NK-92 (cell line): ENCODE measurements around the gene TRIM64.
"Not testable (repeated sequence)": the region's sequence is repeated elsewhere in the genome, so short reads cannot be mapped to it uniquely, and the experiment has no call there.

Source experiments
- DNase-seq: peaks from one replicate; lab custom pipeline; 2025; ENCODE audit not compliant: unreplicated experiment; lab: John Stamatoyannopoulos, UW

TRIM64 gene, protein sequence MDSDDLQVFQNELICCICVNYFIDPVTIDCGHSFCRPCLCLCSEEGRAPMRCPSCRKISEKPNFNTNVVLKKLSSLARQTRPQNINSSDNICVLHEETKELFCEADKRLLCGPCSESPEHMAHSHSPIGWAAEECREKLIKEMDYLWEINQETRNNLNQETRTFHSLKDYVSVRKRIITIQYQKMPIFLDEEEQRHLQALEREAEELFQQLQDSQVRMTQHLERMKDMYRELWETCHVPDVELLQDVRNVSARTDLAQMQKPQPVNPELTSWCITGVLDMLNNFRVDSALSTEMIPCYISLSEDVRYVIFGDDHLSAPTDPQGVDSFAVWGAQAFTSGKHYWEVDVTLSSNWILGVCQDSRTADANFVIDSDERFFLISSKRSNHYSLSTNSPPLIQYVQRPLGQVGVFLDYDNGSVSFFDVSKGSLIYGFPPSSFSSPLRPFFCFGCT

DNA sequence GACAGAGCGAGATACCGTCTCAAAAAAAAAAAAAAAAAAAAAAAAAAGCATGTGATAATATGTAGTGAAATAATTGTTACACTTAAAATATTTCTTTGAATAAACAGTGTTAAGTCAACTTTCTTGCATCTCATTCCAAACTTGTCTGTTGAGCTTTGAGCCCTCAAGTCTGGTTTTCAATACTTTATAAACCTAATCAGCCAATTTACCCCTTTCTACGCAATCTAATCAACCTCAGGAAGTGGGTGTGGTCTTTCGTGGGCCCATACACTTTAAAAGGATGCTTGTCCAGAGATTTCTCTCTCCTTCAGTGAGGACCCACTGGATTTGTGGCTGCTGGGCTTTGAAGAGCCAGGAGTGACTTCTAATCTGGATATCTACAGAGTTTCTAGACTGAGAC is at the start of gene TRIM64:
TRIM64 (plus strand) TSS at position 301 of the 400 bp plus-strand sequence. CDS start 2,467 bp downstream, outside the sequence.
- not testable (repeated sequence) for DNase-seq

DNA sequence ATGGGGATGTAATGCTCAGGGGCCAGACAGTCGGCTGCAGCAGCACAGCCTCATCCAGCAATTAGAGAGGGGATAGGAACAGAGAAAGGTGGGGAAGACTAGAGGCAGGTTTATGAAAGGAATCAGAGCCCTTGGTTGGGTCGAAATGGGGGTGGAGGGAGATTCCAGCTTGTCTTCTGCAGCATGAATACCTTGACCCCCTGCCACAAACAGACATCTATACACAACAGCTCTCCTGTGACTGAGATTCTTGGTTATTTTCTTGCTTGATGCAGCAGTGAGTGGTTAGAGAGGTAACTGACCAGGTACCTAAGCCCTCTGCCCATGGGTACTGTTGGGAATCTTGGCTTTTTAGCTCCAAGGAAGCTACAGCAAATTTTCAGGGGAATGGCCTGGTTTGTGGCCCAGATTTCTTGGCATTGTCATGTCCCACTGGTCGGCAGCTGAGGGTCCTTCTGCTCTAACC is 43.6 kb upstream of the TRIM64 start, which contains the start of gene TRIM49D1:
TRIM49D1 (minus strand) TSS at position 51 of the 466 bp plus-strand sequence. CDS start 4,535 bp downstream, outside the sequence.
- no peak for DNase-seq

DNA sequence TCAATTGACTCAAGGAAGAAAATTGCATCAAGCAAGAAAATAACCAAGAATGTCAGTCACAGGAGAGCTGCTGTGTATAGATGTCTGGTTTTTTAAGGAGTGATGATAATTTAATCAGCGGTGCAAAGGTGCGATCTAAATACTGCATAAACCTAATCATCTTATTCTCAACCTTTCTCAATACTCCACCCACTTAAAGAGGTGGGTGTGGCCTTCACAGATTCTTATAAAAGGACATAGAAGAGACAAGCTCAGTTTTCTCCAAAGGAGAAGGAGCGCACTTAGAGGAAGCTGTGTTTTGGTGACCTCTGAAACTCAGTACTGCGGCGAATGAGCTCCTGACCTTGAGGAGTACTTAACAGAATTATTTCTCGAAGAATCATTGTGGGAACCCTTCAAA is 42.1 kb upstream of the TRIM64 start, which contains the start of gene TRIM49D2:
TRIM49D2 (plus strand) TSS at position 301 of the 400 bp plus-strand sequence. CDS start 2,698 bp downstream, outside the sequence.
- not testable (repeated sequence) for DNase-seq

DNA sequence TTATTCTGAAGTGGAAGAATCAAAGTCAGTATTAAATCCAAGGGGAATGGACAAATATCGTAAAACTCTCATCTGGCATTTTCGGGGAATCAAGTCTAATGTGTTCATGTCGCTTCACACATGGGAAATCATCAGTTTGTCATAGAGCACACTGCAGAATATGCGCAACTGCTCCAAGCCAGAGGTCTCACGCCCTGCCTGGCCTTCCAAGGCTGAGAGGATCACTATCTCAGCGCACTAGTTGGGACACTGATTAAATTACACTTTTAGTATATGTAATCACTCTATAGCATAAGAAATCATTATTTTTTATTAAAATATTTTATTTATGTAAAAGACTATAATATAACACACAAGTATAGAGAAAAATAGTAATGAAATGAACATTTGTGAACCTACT is 5.0 kb upstream of the TRIM64 start:
- DNase-seq, result not testable (repeated sequence)
